Stimulated activated CD4-positive, alpha-beta T cell treated with anti-CD3 and anti-CD28 coated beads, Interleukin-1b, Interleukin-23, amount 100 ng/mL, for 48 hours (primary cell): ENCODE data around the gene ETFB.
A peak's percentile ranks its signal among the peaks of the same experiment; 100 is the strongest.

Experiments
- DNase-seq: peaks from one replicate; pipeline ENCODE4 v3.0.0-alpha.2; 2020

The ETFB gene

DNA sequence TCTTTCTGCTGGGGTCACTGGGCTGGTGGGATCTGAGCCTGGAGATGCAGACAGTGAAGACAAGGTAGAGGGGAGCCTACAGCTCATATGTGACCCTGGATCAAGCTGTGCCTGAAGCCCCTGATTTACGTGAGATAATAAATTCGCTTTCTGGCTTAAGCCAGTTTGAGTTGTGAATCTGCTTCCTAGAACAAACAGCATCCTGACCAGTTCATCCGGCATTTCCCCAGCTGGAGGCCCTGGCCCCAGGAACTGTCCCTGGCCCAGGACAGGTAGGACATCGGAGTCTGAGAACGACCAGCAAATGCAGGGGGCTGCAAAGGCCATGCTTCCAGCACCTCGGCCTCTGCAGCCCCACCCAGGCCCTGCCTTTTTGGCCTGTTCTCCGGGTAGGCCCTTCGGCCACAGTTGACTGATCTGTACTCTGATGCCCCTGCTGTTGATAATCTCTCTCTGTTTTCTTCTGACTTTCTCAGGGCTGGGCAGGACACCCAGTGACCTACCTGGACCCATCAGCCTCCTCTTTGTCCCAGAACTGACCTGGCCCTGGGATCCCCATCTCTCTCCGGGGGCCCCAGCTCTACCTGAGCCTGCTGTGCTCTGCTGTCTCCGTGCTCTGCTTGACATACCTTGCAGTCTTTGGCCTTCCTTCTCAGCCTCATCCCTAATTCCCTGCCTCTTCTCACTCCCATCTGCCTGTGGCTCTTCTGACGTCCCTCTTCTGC lies 14.8 kb downstream of the ETFB start:
- DNase-seq = no peak

DNA sequence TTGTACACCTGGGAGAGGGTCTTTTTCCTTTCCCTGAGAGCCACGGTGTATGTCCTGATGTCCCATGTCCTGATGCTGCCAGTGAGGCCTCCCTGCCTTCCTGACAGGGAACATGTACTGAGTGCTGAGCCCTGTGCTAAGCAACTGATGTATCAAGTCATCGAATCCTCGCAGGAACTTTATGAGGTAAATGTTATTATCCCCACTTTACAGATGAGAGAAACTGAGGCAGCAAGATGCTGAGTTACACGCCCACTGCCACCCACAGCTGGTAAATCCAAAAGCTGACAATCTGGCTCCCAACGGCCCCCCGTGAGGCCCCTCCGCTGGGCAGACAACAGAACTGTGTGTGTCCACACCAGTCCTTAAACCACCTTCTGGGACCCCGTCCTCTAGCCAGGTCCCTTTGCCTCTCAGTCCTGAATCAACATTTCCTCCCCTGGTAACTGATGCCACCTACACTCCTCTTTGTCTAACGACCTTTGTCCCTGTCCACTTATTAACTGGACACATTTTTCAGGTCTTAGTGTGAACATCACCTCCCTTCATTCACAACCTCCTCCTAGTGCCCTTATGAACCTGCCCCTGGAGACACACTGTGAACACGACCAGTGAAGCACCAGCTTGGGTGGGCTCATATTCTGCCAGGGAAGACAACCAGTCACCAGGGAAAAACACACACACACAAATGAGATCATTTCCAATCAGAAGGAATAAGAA lies 18.8 kb downstream of the ETFB start:
- no peak for DNase-seq

DNA sequence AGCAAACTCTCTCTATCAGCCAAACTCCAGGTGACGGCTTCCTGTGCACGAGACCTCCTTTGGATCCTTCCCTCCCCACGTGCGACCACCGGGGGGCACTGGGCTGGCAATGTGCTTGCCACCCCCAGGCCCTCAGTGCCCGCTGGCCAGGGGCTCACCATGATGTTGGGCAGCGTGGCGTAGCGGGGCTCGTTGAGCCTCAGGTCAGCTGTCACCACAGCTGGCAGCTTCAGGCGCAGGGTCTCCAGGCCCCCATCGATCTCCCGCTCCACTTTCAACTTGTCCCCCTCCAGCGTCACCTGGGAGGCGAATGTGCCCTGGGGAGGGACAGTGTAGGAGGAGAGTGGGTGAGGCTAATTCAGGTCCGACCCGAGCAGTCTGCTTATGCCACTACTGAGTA lies 19.4 kb downstream of the ETFB start:
- DNase-seq = no peak

DNA sequence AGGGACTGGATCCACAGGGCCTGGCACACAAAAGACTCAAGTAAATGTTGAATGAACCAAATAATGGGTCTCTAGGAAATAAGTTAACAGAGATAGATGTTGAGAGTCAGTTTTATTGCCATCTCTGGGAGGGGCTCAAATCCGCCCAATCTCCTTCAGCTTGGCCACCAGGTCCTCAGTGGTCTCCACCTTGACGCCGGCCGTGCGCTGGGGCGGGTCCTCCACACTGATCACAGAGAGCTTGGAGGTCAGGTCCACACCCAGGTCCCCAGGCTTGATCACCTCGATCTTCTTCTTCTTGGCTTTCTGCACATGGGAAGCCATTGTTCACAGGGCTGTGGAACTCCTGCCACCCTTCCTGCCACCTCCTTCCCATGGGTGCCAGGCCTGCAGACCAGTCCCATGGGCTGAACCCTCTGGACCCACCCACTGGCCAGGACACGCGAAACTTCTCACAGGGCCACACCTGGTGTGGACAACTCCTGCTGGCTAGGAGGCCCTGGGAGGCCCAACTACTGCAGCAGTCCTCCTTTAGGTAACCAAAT lies 21.0 kb downstream of the ETFB start:
- DNase-seq = no peak

DNA sequence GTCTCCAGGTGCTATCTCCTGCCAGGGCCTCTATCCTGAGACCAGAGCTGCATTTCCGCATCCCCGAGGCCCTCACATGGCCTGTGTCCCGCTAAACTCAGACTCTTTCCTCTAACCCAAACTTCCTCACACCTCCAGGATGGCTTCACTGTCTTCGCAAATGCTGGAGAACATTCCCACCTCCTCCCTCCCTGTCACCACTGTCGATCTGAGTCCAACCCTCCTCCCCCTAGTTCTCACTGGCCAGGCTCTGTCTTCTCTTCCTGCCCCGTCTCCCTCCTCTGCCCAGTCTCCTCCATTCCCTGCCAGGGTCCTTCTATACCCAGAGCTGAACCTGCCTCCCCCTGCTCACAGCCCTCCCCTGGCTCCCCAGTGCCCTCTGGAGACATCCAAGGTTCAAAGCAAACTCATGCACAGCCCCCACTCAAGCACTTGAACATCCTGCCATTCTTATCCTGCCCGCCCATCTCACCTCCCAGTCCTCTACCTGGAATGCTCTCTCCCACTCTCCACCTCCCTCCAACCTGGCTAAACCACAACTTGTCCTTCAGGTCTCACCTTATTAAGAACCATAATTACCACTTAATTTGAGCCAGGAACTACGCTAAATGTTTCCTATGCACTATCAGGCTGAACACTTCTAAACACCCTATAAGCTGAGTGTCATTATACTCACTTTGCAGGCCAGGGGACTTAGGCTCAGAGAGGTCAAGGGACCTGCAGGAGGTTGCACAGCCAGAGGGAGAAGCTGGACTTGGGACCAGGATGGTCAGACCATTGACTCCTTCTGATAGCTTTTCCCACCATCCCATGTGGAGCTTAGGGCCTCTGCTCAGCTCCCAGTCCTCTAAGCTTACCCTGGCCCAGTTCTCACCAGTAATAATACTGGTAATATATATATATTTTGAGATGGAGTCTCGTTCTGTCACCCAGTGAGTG lies 23.3 kb downstream of the ETFB start:
- DNase-seq = no peak

DNA sequence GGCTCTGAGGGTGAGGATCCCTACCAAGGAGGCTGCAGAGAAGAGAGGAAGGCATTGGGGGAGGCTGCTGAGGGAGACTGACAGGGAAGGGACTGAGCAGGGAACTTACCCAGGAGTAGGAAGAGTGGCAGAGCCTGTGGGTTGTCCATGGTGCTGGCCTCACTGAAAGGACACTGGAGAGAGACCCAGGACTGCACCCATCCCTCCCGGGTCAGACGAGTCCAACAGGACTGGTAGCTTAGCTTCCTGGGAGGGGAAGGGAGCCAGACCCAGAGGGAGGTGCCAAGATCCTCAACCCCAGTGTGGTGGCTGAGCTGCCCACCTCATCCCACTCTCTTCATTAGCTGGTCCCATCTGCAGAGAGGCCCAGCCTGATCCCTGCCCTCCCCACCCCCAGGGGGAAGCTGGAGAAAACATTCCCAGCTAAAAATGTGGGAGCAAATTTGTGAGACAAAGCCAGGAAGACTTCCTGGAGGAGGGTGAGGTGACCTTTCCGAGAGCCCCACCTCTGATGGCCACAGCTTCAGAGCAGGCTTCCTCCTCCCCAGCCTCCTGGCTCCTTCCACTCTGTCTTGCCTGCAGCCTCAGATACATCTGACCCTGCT lies 24.1 kb downstream of the ETFB start, which contains the start of gene VSIG10L:
Gene VSIG10L, minus strand, starts transcription at position 164 of the 605 bp plus-strand sequence. Its CDS starts 15 bp downstream, at position 149.
- no peak for DNase-seq

DNA sequence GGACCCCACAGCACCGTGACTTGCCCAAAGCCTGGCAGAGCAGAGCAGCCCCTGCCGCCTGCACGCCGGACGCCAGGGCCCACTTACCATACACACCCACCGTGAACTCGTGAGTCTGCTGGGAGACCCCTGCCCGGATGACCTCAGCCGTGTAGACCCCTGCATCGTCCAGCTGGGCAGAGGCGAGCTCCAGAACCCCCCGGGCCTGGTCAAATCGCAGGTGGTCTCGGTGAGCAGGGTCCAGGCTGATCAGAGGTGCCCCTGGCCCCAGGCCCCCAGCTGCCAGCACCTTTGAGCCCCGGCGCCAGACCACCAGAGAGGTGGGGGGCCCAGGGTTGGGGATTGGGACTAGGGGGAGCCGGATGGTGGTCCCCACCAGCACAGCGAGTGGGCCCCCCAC lies 25.1 kb downstream of the ETFB start:
- DNase-seq = no peak

DNA sequence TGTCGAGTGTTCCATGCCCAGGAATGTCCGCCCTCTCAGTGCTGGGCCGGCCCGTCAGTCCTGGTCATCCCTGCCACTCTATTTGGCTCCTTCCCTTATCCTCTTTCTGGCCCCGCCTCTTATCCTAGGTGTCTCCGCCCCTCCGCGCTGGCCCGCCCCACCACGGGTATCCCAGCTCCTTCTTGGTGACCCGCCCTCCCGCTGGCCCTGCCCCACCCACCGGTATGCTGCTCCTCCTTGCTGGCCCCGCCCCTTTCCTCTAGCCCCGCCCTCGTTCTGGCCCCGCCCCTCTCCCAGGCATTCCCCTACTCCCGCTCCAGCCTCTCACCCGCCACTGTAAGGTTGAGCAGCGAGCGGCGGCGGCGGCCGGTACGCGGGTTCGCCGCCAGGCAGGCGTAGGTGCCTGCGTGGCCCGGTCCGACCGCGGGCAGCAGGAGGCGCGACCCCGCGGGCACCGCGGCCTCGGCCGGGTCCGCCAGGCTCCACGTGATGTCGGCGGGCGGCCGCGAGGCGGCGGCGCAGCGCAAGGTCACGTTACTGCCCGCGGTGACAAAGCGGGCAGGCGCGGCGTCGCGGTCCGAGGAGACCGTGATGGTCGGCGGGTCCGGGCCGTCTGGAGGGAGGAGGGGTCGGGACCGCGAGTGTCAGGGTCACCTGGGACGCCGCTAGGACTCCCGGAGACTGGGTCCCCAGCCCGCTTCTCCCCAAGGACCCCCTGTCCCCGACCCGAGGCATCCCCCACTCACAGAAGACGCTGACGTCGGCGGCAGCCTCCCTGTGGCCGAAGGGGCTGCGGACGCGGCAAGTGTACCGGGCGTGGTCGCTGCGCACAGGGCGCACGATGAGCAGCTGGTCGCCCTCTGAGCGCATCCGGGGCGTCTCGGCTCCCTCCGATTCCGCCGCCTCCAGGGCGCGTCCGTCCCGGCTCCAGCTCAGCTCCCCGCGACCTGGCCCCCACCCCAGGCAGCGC lies 26.2 kb downstream of the ETFB start:
- peak; percentile 98 for DNase-seq

DNA sequence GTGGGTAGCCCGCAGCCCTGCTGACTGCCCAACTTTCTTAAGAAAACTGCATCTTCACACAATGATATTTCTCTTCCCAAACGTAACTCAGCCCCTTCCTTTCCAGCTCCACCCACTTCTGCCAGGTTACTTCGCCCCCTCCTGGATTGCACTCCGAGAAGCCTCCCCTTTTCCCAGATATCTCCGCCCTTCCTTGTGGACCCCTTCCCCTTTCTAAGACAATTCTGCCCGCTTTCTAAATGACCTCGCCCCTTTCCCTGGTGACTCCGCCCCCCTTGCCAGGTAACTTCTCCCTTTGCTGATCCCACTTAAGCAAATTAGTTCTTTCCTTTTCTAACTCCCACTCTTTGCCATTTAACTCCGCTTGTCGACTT lies 26.9 kb downstream of the ETFB start:
- DNase-seq = no peak

DNA sequence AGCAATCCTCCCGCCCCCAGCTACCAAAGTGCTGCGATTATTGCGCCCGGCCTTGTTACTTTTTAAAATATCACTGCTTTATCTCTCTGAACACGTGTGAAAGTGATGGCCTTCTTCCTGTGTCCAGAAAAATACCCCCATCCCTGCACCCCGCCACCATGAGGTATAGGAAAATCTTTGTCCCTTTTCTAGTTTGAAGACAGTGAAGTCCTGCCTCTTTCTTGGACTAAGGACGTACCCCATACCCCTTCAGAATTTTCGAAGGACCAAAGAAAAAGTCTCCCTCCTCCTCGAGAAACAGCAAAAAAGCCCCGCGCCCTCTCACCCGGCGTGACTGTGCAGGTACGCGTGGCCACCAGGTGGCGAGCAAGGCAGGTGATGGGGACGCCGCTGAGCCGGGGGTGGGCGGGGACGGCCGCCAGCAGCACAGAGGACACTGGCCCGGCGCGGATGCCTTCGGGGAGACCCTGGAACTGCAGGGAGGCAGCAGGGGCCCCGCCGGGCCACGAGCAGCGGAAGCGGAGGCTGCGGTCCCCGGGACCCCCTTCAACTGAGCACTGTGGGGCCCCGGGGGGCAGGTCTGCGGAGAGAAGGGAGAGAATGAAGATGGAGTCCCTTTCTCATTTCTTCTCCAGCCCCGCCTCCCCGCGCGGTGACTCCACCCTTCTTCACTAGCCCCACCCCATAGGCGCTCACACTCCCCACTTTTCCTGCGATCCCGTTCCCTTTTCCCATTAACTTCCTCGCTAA lies 27.4 kb downstream of the ETFB start:
- peak; percentile 87 for DNase-seq

DNA sequence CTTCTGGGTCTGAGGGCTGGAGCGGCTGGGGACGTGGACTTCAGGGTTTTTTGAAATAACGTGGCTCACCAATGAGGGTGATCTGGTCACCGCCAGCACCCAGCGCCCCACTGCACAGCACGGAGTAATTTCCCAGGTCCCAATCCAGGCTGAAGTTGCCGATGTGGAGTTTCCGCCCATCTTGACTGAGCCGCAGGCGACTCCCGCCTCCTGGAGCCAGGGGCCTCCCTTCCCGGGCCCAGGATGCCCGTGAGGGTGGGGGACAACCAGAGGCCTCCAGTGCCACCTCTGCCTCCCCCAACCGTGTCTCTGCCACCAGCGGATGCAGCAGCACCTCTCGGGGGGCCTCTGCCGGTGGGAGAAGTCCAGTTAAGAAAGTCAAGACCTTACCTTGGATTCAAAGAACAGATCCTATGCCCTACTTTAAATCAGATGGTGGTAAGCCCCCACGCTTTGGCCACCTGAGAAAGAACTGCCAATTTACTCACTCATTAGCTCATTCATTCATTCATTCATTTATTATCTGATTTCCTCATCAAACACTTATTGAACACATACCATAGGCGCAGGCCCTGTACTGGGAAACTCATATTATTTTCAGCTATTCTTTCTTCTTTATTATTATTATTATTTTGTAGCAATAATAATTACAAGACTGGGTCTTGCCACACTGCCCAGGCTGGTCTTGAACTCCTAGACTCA lies 28.2 kb downstream of the ETFB start:
- DNase-seq = no peak

DNA sequence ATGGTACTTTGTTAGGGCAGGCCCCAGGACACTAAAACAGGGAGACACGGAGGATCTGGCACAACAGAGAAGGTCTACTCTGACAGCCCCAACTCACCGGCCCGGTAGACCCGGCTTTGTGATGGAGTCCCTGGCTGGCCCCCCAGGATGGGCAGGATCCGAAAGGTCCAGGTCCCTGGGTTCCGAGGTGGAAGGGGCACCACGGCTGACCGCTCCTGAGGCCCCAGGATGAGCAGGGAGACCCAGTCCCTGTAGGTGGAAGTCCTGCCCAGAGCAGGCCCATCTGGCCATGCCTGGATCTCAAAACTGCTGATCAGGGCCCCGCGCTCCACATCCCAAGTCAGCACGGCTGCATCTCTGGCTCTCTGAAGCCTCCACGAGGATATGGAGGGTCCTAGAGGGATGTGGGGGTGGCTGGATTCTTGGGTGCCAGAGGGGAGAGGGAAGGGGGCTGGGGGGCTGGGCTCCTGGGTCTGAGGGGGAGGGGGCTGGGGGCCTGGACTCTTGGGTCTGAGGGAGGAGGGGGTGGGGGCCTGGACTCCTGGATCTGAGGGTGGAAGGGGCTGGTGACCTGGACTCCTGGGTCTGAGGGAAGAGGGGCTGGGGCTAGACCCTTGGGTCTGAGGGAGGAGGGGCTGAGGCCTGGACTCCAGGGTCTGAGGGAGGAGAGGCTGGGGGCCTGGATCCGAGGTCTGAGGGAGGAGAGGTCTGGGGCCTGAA lies 28.9 kb downstream of the ETFB start:
- no peak for DNase-seq

DNA sequence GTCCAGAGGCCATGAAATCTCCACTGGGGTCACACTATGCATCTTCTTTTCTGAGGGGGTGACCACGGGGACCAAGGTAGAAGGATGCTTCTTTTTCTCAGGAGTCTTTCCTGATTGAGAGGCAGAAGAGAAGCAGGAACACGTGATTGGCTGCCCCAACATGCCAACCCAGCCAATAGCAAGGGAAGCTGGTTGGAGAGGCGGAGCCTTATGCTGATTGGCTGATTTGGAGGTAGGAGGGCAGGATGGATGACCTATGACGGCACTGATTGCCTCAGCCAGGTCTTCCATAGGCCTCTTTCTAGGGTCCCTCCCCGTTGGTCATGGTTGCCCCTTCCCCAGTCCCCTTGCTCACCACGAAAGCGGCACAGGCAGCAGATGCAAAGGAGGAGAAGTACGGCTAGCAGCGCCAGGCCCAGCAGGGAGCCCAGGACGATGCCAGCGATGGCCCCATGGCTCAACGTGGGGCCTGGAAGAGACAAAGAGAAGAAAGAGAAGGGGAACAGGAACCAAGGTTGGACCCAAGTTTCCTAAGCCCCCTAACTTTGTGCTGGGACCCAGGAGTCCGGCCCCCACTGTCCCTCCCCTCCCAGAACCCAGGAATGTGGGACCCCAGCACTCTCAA lies 32.2 kb downstream of the ETFB start:
- DNase-seq = peak; percentile 29

DNA sequence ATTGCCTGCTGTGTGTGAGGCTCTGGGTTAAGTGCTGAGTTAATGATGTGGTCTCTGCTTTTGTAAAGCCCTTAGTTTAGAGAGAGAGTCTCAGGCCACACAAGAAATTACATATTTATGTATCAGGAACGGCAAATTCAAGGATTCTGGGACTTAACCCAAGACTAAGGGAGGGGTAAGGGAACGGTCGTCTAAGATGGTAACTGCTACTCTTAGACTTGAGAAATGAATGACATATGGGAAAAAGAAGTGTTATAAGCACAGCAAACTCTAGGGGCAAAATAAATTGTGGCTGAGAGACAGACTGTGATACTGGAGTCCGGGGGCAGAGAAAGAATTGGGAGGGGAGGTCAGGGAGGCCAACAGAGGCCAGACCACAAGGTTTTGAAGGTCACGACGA lies 34.5 kb downstream of the ETFB start:
- DNase-seq = no peak

DNA sequence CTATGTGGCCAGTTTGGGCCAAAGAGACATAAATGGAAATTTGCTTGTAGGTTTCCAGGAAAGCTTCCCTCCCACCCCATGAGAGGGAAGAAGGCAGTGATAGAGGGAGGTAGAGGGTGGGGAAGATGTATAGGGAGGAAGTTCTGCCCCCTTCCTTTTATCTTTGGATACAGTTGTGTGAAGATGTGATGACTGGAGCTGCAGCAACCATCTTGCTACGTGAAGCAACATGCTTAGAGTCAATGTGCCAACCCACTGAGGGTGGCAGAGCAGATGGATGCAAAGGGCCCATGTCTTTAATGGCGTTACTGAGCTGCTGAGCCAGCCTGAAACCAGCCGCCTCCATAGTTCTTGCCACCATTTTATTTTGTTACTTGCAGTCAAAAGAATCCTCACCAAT lies 35.0 kb downstream of the ETFB start:
- no peak for DNase-seq

DNA sequence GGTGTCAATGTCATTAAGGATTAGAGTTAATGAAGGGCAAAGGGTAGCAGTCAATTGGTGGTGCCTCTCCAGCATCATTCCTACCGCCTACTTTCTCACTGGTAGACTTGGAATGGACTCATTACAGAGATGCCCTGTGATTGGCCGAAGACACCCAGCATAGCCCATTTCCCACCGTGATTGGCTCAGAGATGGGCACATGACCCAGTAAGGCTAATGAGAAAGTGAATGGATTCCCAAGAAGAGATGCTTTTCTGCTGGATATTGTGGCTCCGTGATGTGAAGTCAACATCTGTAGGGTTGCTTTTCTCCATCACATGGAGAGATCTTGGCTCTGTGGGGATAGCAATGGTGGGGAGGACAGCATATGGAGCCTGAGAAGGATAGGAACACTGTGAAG lies 35.8 kb downstream of the ETFB start:
- DNase-seq = no peak

DNA sequence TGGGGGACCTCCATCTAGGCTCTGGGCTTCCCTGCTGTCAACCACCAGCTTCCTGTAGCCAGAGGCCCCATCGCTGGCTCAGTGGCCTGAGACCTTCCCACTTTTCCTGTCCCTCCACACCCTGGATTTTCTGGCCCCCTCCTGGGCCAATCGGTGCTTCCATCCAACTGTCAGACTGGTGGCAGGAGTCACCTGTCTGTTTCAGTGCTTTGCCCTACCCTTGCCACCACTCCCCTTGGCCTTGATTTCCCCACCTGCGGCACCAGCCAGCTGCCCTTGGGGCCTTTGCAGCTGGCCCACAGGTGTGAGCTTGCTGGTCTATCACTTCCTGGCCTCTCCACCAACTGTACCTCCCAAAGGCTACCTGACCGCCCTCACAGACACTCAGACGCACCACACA lies 36.8 kb downstream of the ETFB start:
- no peak for DNase-seq

DNA sequence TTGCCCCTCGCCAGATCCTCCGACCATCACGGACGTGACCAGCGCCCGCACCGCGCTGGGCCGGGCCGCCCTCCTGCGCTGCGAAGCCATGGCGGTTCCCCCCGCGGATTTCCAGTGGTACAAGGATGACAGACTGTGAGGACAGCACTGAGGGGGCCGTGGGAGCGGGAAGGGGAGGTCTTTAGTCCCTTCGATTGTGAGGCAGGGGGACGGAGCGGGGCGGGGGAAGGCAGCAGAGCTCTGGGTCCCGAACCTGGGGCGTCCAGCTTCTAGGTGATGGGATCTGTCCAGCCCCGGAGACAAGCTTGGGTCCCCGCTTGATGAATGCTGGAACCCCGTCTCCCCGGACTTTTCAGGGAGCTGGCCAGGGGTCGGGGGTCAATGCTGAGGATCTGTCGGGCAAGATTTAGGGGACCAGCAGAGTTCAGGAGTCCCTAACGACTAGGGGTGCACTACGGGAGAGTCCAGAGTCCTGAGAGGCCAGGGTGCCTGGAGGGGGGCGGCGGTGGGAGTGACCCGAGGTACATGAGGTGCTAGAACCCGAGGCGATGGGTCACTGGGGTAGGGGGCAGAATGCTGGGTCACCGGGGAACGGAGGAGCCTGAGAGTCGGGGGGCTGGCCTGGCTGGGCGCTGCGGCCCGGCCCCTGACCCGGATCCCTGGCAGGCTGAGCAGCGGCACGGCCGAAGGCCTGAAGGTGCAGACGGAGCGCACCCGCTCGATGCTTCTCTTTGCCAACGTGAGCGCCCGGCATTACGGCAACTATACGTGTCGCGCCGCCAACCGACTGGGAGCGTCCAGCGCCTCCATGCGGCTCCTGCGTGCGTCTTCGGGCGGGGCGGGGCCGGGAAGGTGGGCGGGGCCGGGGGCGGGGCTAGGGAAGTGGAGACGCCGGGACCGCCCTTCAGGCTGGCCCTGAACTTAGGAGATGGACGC lies 38.9 kb downstream of the ETFB start:
- DNase-seq = peak; percentile 78
